GM21737 (cell line): ENCODE data around the gene GIPR.

Source experiments
- ATAC-seq: cut with Tn5 transposase; IDR thresholded peaks from one replicate; pipeline ENCODE4 v1.9.1; 2021; ENCODE audit warnings: mild to moderate bottlenecking, moderate library complexity; ENCODE audit not compliant: unreplicated experiment

GIPR gene

GRCh38 chr19:45730368-45731288 lies 62.6 kb downstream of the GIPR start, which contains the start of gene FBXO46:
Gene FBXO46, minus strand, starts transcription at chr19:45730896. Its CDS starts 17,401 bp downstream, at chr19:45713495.
- peak; percentile 93 for ATAC-seq
